HT-29 (cell line): Measurements from ENCODE around the gene MAML2. TPM values are rescaled to one million over a fixed set of nuclear protein-coding genes. Genes with fewer than 3 reads are reported as not detected.

Experiments used
- DNase-seq: peaks from one replicate; pipeline ENCODE4 v3.0.0-alpha.2; 2015; ENCODE audit warnings: low spot score
- total RNA-seq: library from RNA; depleted of rRNA; stranded (reverse); fragments of >200 nt; shearing (Covaris generic); gene quantifications from 2 replicates; pipeline ENCODE4 v1.2.3, GENCODE V29; 2014

Gene MAML2
- total RNA-seq, 1 experiment from 2014 or later = 5.2 TPM

DNA sequence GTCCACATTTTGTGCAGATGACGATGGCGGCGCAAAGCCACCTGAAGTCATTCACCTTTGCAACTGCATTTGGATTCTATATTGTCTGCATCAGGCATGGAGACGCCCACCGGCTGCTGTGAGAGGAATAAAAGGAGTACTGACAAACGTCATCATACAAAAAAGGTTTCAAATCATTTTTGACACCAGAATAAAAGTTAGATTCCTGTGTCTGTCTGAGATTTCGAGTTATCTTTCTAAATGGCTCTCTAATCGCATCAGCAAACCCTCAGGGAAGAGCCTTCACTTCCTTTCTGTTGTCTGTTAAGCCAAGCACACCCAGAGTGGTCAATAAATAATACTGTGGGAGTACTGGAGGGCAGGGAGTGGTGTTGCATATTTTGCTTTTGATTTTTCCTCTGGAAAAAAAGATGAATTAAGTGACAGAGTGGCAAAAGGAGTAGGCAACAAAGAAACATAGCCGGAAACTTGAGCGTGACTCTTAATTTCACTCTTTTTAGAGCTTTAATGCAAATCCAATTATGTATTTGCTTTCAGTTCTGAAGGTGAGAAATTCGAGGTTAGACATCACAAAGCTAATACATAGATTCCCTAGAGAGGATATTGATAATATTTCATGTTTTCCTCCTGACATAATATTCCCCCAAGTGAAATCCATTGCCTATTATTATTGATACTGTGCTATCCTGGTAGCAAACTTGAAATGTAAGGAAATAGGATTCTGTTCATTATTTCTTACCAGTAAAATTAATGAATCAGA is 268.3 kb downstream of the MAML2 start:
- no peak for DNase-seq

DNA sequence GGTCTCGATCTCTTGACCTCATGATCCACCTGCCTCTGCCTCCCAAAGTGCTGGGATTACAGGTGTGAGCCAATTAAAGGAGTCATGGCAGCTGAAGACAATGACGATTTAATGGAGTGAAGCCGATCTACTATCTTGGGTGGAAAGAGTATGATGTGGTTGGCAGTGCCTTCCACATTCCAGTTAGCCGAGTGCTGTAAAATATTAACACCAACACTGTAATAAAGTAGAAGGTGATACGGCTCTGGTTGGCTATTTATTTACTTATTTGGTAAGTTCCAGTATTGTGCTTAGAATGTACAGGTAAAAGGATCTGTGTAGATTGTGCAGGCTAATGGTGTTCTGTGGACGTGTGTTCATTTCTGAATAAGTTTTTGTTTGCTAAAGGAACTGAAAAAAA is 269.5 kb downstream of the MAML2 start:
- DNase-seq = peak; percentile 79

- no peak for DNase-seq
These were observed 270.4 kb downstream of the MAML2 start for GRCh38 chr11:96072592-96072991.

- no peak for DNase-seq
These were observed 272.5 kb downstream of the MAML2 start for GRCh38 chr11:96070453-96070852.

- no peak for DNase-seq
These were observed 275.8 kb downstream of the MAML2 start for GRCh38 chr11:96067160-96067559.

- DNase-seq = no peak
These were observed 277.6 kb downstream of the MAML2 start for GRCh38 chr11:96065379-96065778.

GRCh38 chr11:96063886-96064285 is 279.1 kb downstream of the MAML2 start:
- no peak for DNase-seq

GRCh38 chr11:96063053-96063452 is 279.9 kb downstream of the MAML2 start:
- DNase-seq = no peak

GRCh38 chr11:96062134-96062533 is 280.9 kb downstream of the MAML2 start:
- peak; percentile 45 for DNase-seq

DNA sequence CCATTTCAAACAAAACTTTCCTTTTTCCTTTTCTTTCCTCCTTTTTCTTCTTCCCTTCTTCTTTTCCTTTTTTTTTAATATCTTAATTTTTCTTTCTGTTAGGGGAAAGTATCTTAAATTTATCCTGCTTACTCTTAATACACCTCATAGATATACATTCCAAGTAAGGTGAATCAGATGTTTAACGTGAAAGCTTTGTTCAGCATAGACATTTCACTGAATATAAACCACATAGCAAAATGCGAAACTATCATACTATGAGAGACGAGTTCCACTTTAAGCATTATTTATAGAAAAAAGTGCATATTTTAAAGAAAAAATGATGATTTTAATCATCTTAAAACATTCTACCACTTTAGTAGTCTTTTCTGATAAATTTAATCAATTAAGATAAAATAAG is 281.3 kb downstream of the MAML2 start:
- DNase-seq = no peak

DNA sequence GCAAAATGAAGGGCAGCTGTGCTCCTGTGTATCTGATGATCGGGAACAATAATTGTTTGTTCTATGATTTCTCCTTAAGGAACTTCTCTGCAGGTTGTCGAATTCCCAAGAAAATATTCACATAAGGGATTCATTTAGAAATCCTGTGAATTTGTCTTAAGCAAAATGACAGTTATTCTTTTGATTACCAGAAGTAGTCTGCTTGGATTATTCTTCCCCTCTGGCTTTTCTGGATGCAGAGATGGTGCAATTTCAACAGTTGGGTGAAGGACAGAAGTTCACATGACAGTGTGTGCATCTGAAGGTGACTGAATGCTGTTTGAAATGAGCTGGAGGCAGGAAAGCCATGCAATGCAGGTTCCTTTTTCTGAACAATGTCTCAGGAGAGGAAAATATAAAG is 281.9 kb downstream of the MAML2 start:
- DNase-seq = no peak

- DNase-seq = no peak
These were observed 285.5 kb downstream of the MAML2 start for GRCh38 chr11:96057502-96057901.

DNA sequence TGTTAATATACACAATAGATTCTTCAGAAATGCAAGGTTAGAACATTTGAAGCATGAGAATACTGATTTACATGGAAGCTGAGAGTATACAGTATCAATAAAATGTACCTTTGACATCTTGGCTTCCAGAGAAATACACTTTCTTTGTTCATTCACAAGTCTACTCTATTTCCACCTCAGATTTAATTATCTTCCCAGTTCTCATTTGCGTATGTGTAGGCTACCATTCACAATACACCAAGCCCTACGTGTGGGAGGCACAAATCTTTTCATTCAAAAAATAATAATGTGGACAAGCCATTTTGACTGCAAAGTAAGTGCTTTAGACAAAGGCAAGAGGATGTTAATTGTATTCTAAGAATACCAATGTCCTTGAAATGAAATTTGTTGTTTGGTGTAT is 286.4 kb downstream of the MAML2 start:
- no peak for DNase-seq

DNA sequence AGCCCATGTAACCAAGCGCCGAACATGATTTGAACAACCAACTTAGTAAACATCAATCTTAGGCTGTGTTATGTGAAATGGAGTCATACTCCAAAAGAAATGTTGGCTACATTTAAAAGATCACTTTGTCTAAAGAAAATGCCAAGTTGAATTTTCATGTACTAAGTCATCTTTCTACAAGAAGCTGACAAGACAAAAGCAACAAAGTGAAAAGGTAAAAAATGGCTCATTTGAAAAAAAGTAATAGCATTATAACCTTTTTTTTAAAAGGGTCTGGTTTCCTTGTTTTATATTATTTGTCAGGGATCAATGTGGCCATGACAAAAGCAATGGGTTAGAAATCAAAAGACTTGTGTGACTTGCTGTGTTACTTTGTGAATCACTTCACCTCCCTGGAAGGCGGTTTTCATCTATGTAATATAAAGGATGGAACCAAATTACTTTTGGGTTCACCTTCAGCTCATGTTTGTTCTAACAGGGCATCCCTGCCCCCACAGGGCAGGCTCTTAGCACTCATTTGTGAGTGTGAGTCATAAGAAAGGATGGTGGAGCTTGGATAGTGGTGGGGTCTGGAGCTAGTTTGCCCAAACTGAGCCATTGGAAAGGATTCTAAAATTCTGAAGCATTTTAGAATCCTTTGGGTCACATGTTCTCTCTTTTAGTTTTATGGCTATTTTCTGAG is 287.1 kb downstream of the MAML2 start:
- DNase-seq = no peak

DNA sequence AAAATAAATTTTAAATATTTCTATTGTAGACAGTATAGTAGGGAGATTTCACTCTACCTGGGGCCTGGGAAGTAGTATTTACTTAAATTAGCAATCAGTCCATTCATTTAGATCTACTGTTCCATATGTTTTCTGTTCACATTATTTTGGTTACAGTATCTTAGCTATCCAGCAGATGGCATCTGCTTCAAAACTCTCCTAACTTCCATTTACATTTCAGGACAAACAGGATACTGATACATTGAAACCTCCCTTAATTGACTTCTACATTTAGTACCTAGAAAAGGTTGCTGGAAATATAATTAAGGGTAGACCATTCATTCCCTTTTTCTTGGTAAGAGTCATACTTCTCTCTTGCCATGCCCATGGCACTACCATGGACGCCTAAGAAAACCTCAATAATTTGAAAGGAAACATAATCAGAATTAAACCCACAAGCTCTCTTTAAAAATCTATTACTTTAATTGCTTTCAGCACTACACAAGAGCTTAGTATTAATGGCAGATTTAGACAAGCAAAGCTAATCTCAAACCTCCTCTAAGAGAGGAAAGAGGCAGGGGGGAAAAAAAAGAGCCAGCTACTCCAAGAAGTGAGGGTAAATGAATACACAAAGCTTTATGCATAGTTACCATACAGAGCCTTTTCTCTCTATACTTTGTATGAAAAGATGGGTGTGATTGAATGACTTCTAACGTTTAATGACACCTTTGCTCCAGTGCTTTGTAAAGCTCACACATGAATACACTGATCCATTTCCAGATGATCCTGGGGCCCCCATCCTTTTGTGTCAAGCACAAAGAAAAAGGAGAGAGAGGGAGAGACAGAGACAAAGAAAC is 287.9 kb downstream of the MAML2 start:
- peak; percentile 75 for DNase-seq

DNA sequence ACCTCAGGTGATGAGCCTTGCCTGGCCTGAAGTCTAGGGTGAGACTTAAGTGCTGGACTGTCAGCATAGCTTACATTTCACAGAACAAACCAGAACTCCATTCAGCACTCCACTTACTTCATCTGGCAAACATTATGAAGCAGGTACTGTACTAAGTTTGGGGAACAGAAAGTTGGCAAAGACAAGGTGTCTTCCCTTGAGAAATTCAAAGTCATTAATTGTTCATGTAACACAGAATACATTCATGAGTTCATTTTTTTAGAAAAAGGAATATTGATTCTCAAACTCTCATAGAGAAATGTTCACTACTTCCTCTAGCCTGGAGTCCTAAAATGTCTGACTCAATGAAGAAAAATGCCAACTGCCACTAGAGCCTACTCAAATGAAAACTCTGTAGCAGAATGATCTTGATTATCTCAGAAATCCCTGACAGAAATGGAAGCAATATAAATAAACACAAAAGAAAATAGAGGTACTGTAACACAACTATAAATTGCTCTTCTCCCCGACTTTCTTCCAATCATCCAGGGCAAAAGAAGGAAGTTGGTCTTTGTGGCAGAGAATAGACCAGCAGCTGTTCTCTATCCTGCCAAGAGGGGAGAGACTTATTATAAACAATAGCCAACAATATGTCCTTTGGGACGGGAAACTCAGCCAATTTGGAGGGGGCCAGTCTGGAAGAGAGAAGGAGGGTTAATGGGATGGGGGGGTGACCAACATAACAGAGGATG is 289.9 kb downstream of the MAML2 start:
- DNase-seq = no peak

DNA sequence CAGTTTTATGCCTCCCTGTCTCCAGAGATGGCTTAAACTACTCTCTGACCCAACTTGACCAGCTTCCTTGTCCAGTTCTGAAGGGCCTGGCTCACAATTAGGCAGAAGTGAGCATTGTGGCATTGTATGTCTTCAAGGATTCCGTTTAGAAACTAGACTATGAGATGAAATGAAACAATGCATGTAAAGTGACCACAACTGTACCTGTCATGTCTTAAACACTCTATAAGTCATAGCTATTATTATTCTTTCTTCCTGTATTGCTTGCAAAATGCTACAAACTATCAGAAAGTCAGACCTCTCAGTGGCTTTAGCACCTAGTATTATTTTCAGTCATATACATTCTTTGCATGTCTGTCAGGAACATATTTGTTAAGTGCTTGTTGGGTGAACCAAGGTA is 291.2 kb downstream of the MAML2 start:
- no peak for DNase-seq

DNA sequence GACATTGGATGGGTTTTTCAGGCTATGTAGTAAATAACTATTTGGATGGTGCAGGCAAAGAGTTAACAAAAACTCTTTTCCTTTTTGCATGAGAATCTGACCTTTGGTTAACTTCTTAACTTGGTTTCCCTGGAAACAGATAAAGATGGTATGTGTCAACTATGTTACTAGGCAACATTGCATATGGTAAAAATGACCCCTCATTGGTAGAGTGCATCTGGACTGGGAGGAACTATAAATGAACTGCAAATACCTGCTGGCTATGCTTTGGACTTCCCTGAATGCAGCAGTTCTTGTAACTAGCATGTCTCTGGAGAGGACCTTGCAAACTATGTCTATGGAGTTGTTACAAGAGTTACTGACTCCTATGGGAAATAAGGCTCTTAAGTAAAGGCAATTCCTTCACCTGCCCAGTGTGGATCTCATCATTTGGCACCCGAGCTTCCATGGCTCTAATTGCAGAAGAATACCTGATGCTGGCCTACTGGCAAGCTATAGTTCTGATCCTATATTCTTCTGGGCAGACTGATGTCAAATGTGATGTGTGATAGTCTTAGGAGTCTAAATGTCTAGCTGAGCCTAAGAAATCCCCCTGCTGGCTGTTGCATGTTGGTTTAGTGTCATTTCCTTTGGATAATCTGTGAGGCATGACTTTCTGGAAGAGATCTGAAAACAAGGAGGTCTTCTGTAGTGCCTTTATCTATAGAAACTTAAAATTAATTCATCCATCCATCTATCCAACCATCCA is 292.4 kb downstream of the MAML2 start:
- DNase-seq = peak; percentile 59

DNA sequence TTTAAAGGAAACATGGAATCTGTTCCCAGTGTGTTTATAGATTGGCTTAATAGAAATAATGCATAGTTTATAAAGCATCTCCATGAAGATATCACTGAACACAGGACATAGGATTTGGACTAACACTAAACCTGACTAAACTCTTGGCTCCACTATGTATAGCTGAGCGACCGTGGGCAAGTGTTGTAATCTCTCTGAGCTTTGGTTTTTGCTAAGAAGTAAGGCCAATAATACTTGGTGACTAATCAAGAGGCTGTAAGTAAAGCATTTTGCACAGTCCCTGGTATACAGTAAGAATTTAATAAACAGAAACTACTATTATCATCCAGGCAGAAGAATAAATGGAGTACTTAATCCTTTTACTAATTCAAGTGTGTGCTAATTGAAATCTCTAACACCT is 293.6 kb downstream of the MAML2 start:
- DNase-seq = no peak

- no peak for DNase-seq
These were observed 297.2 kb downstream of the MAML2 start for GRCh38 chr11:96045622-96046456.
